Keratinocyte (primary cell): ENCODE measurements around the gene GPR39.

Experiments
- CTCF ChIP-seq, 3 experiments: IDR thresholded peaks in 1 of 3; conservative IDR thresholded peaks in 1 of 3; optimal IDR thresholded peaks in 1 of 3; 2 replicates in 2 of 3; 3 replicates in 1 of 3; pipeline versions ENCODE3 to v1.5.1; 2011; ENCODE audit warnings: low read length in 3 of 3, mild to moderate bottlenecking in 3 of 3, moderate library complexity in 2 of 3, control low read depth in 1 of 3, inconsistent platforms in 1 of 3; ENCODE audit not compliant: insufficient read depth in 2 of 3; ENCODE audit errors: extremely low read depth in 1 of 3
- EZH2 ChIP-seq: IDR thresholded peaks from one replicate; pipeline ENCODE4 v1.6.1; 2012; ENCODE audit warnings: inconsistent platforms, mild to moderate bottlenecking, low read length, moderate library complexity

GRCh38 chr2:132381376-132381775 is 35.2 kb upstream of the GPR39 start:
- TF ChIP-seq CTCF (optimal IDR thresholded peaks at IDR 0.05 in 1 of 3, IDR thresholded peaks at IDR 0.05 in 1 of 3, conservative IDR thresholded peaks at IDR 0.05 in 1 of 3; ENCODE audit: extremely low read depth in 1 of 3, insufficient read depth in 2 of 3, low read length in 3 of 3) (no peak), EZH2 (no peak)
